ENCODE data around the gene GIPC3. TPM values are rescaled to one million over a fixed set of nuclear protein-coding genes. Genes with fewer than 3 reads are reported as not detected.
"Not testable (repeated sequence)": the region's sequence is repeated elsewhere in the genome, so short reads cannot be mapped to it uniquely, and the experiment has no call there.

Gene GIPC3
- total and polyA plus RNA-seq, 3 experiments from 2014 or later = 0.33 to 1.8 (median 0.46) TPM

GRCh38 chr19:3570042-3570441, 15.2 kb upstream of the GIPC3 start:
- H3K27me3 Mint-ChIP-seq; H3K4me3 ChIP-seq (ENCODE audit: low read length); H3K9me3 Mint-ChIP-seq; H3K36me3 ChIP-seq (ENCODE audit: insufficient read depth, low read length); H3K27me3 ChIP-seq (ENCODE audit: insufficient read depth, low read length, poor library complexity, severe bottlenecking); DNase-seq; H3K9me3 ChIP-seq (ENCODE audit: low read length); POLR2A ChIA-PET; H3K4me3 Mint-ChIP-seq; H3K27ac ChIP-seq (ENCODE audit: low read depth, low read length); H3K36me3 Mint-ChIP-seq: not testable (repeated sequence)
- CTCF ChIA-PET = interaction anchor here (1.1 to 1.2 kb wide), 2 partner anchors 15 to 25 kb away, joined by 3 read pairs; partner anchors contain the start of gene GIPC3
- H3K4me1 Mint-ChIP-seq = peaks cover 10 to 18% (median 17%) of the 10 kb centered on the region in 3 donors
- peaks cover 15% of the 10 kb centered on the region for H3K4me1 ChIP-seq (ENCODE audit: insufficient read depth, low read length)
- H3K27ac Mint-ChIP-seq = peak overlapping the region in 1 of 8 donors; percentile 38

GRCh38 chr19:3570606-3571011, 14.7 kb upstream of the GIPC3 start:
- H3K9me3 ChIP-seq (ENCODE audit: low read length) = no peaks in the 10 kb centered on the region
- no peaks in the 10 kb centered on the region for H3K36me3 ChIP-seq (ENCODE audit: insufficient read depth, low read length)
- peaks cover 0 to 8% (median 2%) of the 10 kb centered on the region in 3 donors for H3K36me3 Mint-ChIP-seq
- H3K27ac Mint-ChIP-seq = peak overlapping the region in 2 of 8 donors; percentile 13 to 32
- POLR2A ChIA-PET = no interaction called here
- no peaks in the 10 kb centered on the region for H3K27me3 Mint-ChIP-seq
- peaks cover 15% of the 10 kb centered on the region for H3K4me1 ChIP-seq (ENCODE audit: insufficient read depth, low read length)
- CTCF ChIA-PET = interaction anchor here (1.2 kb wide), 1 partner anchor 15 kb away, joined by 3 read pairs; the partner anchor contains the start of gene GIPC3
- no peaks in the 10 kb centered on the region for H3K27me3 ChIP-seq (ENCODE audit: insufficient read depth, low read length, poor library complexity, severe bottlenecking)
- peaks cover 14 to 22% (median 20%) of the 10 kb centered on the region in 3 donors for H3K4me1 Mint-ChIP-seq
- no peak overlapping the region for H3K27ac ChIP-seq (ENCODE audit: low read depth, low read length)
- peaks cover 0 to 2% (median 0%) of the 10 kb centered on the region in 5 donors for H3K9me3 Mint-ChIP-seq
- no peak overlapping the region for H3K4me3 ChIP-seq (ENCODE audit: low read length)
- no peak overlapping the region for H3K4me3 Mint-ChIP-seq
- DNase-seq = no peak

- peaks cover 14 to 22% (median 20%) of the 10 kb centered on the region in 3 donors for H3K4me1 Mint-ChIP-seq
- CTCF ChIA-PET = no interaction called here
- POLR2A ChIA-PET = no interaction called here
Observed at GRCh38 chr19:3572132-3572854, 13.0 kb upstream of the GIPC3 start.

GRCh38 chr19:3572855-3573161, 12.5 kb upstream of the GIPC3 start, which contains the start of gene HMG20B:
Gene HMG20B, plus strand, starts transcription at chr19:3572944. Its CDS starts 366 bp downstream, at chr19:3573310.
- Mint-ChIP-seq H3K36me3 (peaks cover 0 to 12% (median 2%) of the 10 kb centered on the region in 3 donors), H3K9me3 (peaks cover 0 to 2% (median 0%) of the 10 kb centered on the region in 5 donors), H3K4me3 (peak within 1 kb of the TSS; percentile 78 to 95 (median 82)), H3K4me1 (peaks cover 14 to 22% (median 20%) of the 10 kb centered on the region in 3 donors), H3K27me3 (no peaks in the 10 kb centered on the region), H3K27ac (peak within 1 kb of the TSS; percentile 42 to 93 (median 72))
- no peaks in the 10 kb centered on the region for H3K9me3 ChIP-seq (ENCODE audit: low read length)
- peak within 1 kb of the TSS; percentile 77 for H3K4me3 ChIP-seq (ENCODE audit: low read length)
- no peaks in the 10 kb centered on the region for H3K36me3 ChIP-seq (ENCODE audit: insufficient read depth, low read length)
- H3K27me3 ChIP-seq (ENCODE audit: insufficient read depth, low read length, poor library complexity, severe bottlenecking) = no peaks in the 10 kb centered on the region
- DNase-seq = no peak
- ChIA-PET POLR2A (no interaction called here), CTCF (no interaction called here)
- peak within 1 kb of the TSS; percentile 69 for H3K27ac ChIP-seq (ENCODE audit: low read depth, low read length)
- H3K4me1 ChIP-seq (ENCODE audit: insufficient read depth, low read length) = peaks cover 15% of the 10 kb centered on the region

More at GRCh38 chr19:3572132-3572854, 13.0 kb upstream of the GIPC3 start:
- Mint-ChIP-seq H3K27ac (peak overlapping the region in 6 of 8 donors; percentile 15 to 83 (median 66)), H3K4me3 (peak overlapping the region; percentile 74 to 89 (median 80)), H3K36me3 (peaks cover 0 to 12% (median 2%) of the 10 kb centered on the region in 3 donors), H3K9me3 (peaks cover 0 to 2% (median 0%) of the 10 kb centered on the region in 5 donors), H3K27me3 (no peaks in the 10 kb centered on the region)
- Histone ChIP-seq H3K4me3 (ENCODE audit: low read length) (peak overlapping the region; percentile 77), H3K27me3 (ENCODE audit: insufficient read depth, low read length, poor library complexity, severe bottlenecking) (no peaks in the 10 kb centered on the region), H3K9me3 (ENCODE audit: low read length) (no peaks in the 10 kb centered on the region), H3K4me1 (ENCODE audit: insufficient read depth, low read length) (peaks cover 15% of the 10 kb centered on the region), H3K36me3 (ENCODE audit: insufficient read depth, low read length) (no peaks in the 10 kb centered on the region), H3K27ac (ENCODE audit: low read depth, low read length) (peak overlapping the region; percentile 68)
- DNase-seq = peak; percentile 98 to 100 (median 99)

GRCh38 chr19:3573162-3573857, 12.0 kb upstream of the GIPC3 start:
- H3K27ac Mint-ChIP-seq = peak overlapping the region in 5 of 8 donors; percentile 61 to 93 (median 79)
- CTCF ChIA-PET = interaction anchor here (1.3 kb wide), 1 partner anchor 19 kb away, joined by 3 read pairs; no protein-coding TSS in a partner anchor
- peak overlapping the region; percentile 66 for H3K4me3 ChIP-seq (ENCODE audit: low read length)

GRCh38 chr19:3573858-3574637, 11.2 kb upstream of the GIPC3 start:
- Mint-ChIP-seq H3K4me3 (peak overlapping the region; percentile 78 to 95 (median 82)), H3K27me3 (no peaks in the 10 kb centered on the region), H3K27ac (peak overlapping the region in 4 of 8 donors; percentile 75 to 93 (median 87)), H3K4me1 (peaks cover 14 to 22% (median 20%) of the 10 kb centered on the region in 3 donors), H3K9me3 (peaks cover 0 to 2% (median 0%) of the 10 kb centered on the region in 5 donors), H3K36me3 (peaks cover 0 to 14% (median 2%) of the 10 kb centered on the region in 3 donors)
- Histone ChIP-seq H3K27ac (ENCODE audit: low read depth, low read length) (peak overlapping the region; percentile 69), H3K9me3 (ENCODE audit: low read length) (no peaks in the 10 kb centered on the region), H3K4me3 (ENCODE audit: low read length) (peak overlapping the region; percentile 66), H3K36me3 (ENCODE audit: insufficient read depth, low read length) (no peaks in the 10 kb centered on the region), H3K4me1 (ENCODE audit: insufficient read depth, low read length) (peaks cover 15% of the 10 kb centered on the region), H3K27me3 (ENCODE audit: insufficient read depth, low read length, poor library complexity, severe bottlenecking) (no peaks in the 10 kb centered on the region)
- ChIA-PET POLR2A (no interaction called here), CTCF (interaction anchor here (1.3 to 1.5 kb wide), 2 partner anchors 20 to 29 kb away, joined by 3 to 7 read pairs; no protein-coding TSS in a partner anchor)
- peak; percentile 78 to 84 (median 78) for DNase-seq

More at GRCh38 chr19:3573162-3573857, 12.0 kb upstream of the GIPC3 start:
- Mint-ChIP-seq H3K4me3 (peak overlapping the region; percentile 78 to 95 (median 82)), H3K36me3 (peaks cover 0 to 12% (median 2%) of the 10 kb centered on the region in 3 donors), H3K4me1 (peaks cover 14 to 22% (median 20%) of the 10 kb centered on the region in 3 donors), H3K27me3 (no peaks in the 10 kb centered on the region), H3K9me3 (peaks cover 0 to 2% (median 0%) of the 10 kb centered on the region in 5 donors)
- Histone ChIP-seq H3K4me1 (ENCODE audit: insufficient read depth, low read length) (peaks cover 15% of the 10 kb centered on the region), H3K36me3 (ENCODE audit: insufficient read depth, low read length) (no peaks in the 10 kb centered on the region), H3K9me3 (ENCODE audit: low read length) (no peaks in the 10 kb centered on the region), H3K27ac (ENCODE audit: low read depth, low read length) (peak overlapping the region; percentile 69), H3K27me3 (ENCODE audit: insufficient read depth, low read length, poor library complexity, severe bottlenecking) (no peaks in the 10 kb centered on the region)
- no peak for DNase-seq
- POLR2A ChIA-PET = no interaction called here

- Histone ChIP-seq H3K36me3 (ENCODE audit: insufficient read depth, low read length) (no peaks in the 10 kb centered on the region), H3K27me3 (ENCODE audit: insufficient read depth, low read length, poor library complexity, severe bottlenecking) (no peaks in the 10 kb centered on the region), H3K27ac (ENCODE audit: low read depth, low read length) (no peak overlapping the region), H3K4me1 (ENCODE audit: insufficient read depth, low read length) (peaks cover 15% of the 10 kb centered on the region), H3K9me3 (ENCODE audit: low read length) (no peaks in the 10 kb centered on the region), H3K4me3 (ENCODE audit: low read length) (no peak overlapping the region)
- CTCF ChIA-PET = interaction anchor here (0.6 to 1.5 kb wide), 3 partner anchors 10 to 30 kb away, joined by 3 to 7 read pairs (median 5); partner anchors contain the start of gene GIPC3
- H3K27me3 Mint-ChIP-seq = no peaks in the 10 kb centered on the region
- peaks cover 14 to 22% (median 20%) of the 10 kb centered on the region in 3 donors for H3K4me1 Mint-ChIP-seq
- peak overlapping the region in 4 of 7 donors; percentile 33 to 71 (median 56) for H3K4me3 Mint-ChIP-seq
- no peak for DNase-seq
- POLR2A ChIA-PET = interaction anchor here (0.6 kb wide), 2 partner anchors 21 to 156 kb away, joined by 5 to 8 read pairs; no protein-coding TSS in a partner anchor
- peaks cover 0 to 14% (median 2%) of the 10 kb centered on the region in 3 donors for H3K36me3 Mint-ChIP-seq
- H3K27ac Mint-ChIP-seq = peak overlapping the region in 1 of 8 donors; percentile 64
- peaks cover 0 to 2% (median 0%) of the 10 kb centered on the region in 5 donors for H3K9me3 Mint-ChIP-seq
Observed at GRCh38 chr19:3575260-3575741, 10.0 kb upstream of the GIPC3 start.
